Measurements from ENCODE around the gene CBARP. TPM values are rescaled to one million over a fixed set of nuclear protein-coding genes. Genes with fewer than 3 reads are reported as not detected.

Gene CBARP
- total RNA-seq, 1 experiment from 2014 or later, result 1.9 TPM

DNA sequence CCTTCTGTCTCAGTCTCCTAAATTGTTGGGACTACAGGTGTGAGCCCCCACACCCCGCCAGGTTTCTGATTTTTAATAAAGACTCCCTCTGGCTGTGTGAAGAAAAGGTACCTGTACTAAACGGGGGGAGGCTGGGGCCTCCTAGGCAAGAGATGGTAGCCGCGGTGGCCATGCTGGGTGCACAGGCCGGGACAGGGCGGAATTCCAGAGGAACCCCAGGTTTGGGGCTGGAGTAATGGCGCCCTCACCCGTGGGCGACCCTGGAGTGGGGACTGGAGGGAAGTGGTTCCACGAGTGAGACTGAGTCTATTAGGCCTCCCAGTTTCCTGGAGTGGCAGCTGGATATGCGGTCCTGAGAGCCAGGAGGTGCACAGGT lies 1.6 kb upstream of the CBARP start:
- ChIA-PET POLR2A (ENCODE audit: unreplicated experiment) (no interaction called here), CTCF (no interaction called here)
- no peaks in the 10 kb centered on the region for H4K20me1 ChIP-seq (ENCODE audit: insufficient read depth)
- no peak overlapping the region for H2AFZ ChIP-seq
- H3K9me3 ChIP-seq (ENCODE audit: insufficient read depth, low read depth), result no peaks in the 10 kb centered on the region
- intact Hi-C loops (cut with micrococcal nuclease; ENCODE audit: unreplicated experiment), result no loop called here
- TF ChIP-seq, protein P1, sequence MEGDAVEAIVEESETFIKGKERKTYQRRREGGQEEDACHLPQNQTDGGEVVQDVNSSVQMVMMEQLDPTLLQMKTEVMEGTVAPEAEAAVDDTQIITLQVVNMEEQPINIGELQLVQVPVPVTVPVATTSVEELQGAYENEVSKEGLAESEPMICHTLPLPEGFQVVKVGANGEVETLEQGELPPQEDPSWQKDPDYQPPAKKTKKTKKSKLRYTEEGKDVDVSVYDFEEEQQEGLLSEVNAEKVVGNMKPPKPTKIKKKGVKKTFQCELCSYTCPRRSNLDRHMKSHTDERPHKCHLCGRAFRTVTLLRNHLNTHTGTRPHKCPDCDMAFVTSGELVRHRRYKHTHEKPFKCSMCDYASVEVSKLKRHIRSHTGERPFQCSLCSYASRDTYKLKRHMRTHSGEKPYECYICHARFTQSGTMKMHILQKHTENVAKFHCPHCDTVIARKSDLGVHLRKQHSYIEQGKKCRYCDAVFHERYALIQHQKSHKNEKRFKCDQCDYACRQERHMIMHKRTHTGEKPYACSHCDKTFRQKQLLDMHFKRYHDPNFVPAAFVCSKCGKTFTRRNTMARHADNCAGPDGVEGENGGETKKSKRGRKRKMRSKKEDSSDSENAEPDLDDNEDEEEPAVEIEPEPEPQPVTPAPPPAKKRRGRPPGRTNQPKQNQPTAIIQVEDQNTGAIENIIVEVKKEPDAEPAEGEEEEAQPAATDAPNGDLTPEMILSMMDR (conservative IDR thresholded peaks at IDR 0.05), result no peak
- no peak for TF ChIP-seq EZH2 (IDR thresholded peaks at IDR 0.05; ENCODE audit: low read depth)
- no peak overlapping the region for H3K27ac ChIP-seq
- no peaks in the 10 kb centered on the region for H3K9me2 ChIP-seq (ENCODE audit: insufficient read depth)
- BruUV-seq (replicated peaks), result no TSS peak
- no peaks in the 10 kb centered on the region for H3K36me3 ChIP-seq (ENCODE audit: low read depth)
- H3F3A ChIP-seq (ENCODE audit: insufficient read depth, low read depth), result peaks cover 27% of the 10 kb centered on the region; the same call in 1 of the 2 replicates
- 0 out of 2 replicates have a peak overlapping the region, but pooled peaks have one; percentile 78 for H3K4me2 ChIP-seq
- no peak for DNase-seq
- peaks cover 9% of the 10 kb centered on the region for H3K79me2 ChIP-seq (ENCODE audit: low read depth)
- H3K4me3 ChIP-seq, result no peak overlapping the region
- H3K4me1 ChIP-seq (replicated peaks; ENCODE audit: insufficient read depth), result peaks cover 17% of the 10 kb centered on the region
- H3K27me3 ChIP-seq (ENCODE audit: insufficient read depth, low read depth), result no peaks in the 10 kb centered on the region

DNA sequence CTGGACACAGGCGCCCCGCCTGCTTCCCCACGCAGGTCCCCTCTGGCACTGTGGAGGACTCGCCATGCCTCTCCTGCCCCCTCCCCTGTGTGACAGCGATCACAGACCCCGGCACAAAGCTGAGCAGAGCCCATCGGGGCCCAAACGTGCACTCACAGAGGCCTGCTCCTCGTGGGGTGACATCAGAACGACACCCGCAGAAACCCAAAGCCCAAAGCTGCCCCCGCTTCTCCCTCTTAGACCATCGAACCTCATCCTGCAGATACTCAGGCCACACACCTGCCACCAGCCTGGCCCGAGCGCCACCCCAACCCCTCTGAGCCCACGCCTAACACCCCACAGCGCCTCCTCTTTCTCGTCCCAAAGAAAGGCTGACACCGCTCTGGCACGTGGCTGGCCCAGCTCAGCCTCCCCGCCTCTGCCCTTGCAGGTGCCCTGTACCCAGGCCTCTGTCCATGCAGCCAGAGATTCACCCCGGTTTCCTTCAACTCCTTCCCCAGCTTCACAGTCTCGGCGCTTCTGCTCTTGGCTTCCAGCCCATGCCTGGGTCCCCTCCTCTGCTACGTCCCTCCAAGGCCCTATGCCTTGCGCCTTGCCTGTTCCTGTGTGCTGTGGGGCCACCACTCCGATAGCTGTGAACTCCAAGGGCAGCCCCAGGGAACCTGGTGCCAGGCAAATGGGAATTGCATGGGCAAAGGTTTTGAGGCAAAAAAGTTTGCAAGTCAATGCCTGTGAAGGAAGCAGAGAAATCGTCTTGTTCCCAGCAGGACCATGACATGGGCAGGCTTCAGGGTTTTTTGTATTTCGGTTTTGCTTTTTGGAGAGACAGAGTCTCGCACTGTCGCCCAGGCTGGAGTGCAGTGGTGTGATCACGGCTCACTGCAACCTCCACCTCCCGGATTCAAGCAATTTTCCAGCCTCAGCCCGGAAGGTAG lies 831 bp upstream of the CBARP start:
- H3K27ac ChIP-seq, result no peak overlapping the region
- ChIA-PET POLR2A (ENCODE audit: unreplicated experiment) (no interaction called here), CTCF (no interaction called here)
- peaks cover 27% of the 10 kb centered on the region; the same call in 1 of the 2 replicates for H3F3A ChIP-seq (ENCODE audit: insufficient read depth, low read depth)
- DNase-seq, result no peak
- no peaks in the 10 kb centered on the region for H3K9me3 ChIP-seq (ENCODE audit: insufficient read depth, low read depth)
- intact Hi-C loops (cut with micrococcal nuclease; ENCODE audit: unreplicated experiment), result no loop called here
- no peaks in the 10 kb centered on the region for H3K27me3 ChIP-seq (ENCODE audit: insufficient read depth, low read depth)
- H3K4me2 ChIP-seq, result peak overlapping the region; percentile 53; the same call in 1 of the 2 replicates
- peaks cover 16% of the 10 kb centered on the region for H3K4me1 ChIP-seq (replicated peaks; ENCODE audit: insufficient read depth)
- BruUV-seq (replicated peaks), result no TSS peak
- H2AFZ ChIP-seq, result no peak overlapping the region
- no peak overlapping the region for H3K4me3 ChIP-seq
- peaks cover 9% of the 10 kb centered on the region for H3K79me2 ChIP-seq (ENCODE audit: low read depth)
- TF ChIP-seq, protein P1 (conservative IDR thresholded peaks at IDR 0.05), result no peak
- no peak for TF ChIP-seq EZH2 (IDR thresholded peaks at IDR 0.05; ENCODE audit: low read depth)
- no peaks in the 10 kb centered on the region for H4K20me1 ChIP-seq (ENCODE audit: insufficient read depth)
- no peaks in the 10 kb centered on the region for H3K9me2 ChIP-seq (ENCODE audit: insufficient read depth)
- H3K36me3 ChIP-seq (ENCODE audit: low read depth), result no peaks in the 10 kb centered on the region

DNA sequence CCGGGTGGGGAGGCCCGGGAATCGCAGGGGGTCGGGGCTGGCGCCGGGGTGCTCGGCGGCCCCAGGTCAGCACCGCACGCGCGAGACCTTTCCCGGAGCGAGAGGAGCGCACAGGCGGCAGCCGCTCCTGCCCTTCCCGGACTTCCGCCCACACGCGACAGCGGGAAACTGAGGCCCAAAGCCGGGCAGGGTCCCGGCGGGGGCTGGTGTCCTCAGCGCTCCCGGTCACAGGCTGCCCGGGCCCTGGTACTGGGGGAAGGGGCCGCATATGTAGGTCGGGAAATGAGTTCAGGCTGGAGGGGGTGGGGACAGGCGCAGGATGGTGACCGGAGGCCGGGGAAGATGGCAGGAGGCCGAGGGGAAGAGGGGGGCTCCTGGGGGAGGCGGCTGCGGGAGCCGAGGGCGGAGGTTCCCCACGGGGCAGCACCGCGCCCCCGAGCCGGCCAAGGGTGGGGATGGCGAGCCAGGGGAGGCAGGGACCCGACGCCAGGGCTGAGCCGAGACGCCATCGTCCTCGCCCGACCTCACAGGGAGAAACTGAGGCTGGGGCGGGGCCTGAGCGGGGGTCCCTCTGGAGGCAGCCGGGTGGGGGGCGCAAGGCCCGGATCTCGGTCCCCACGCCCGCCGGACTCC lies 662 bp downstream of the CBARP start:
- ChIA-PET POLR2A (ENCODE audit: unreplicated experiment) (no interaction called here), CTCF (no interaction called here)
- Histone ChIP-seq H3K9me2 (ENCODE audit: insufficient read depth) (no peaks in the 10 kb centered on the region), H3K9me3 (ENCODE audit: insufficient read depth, low read depth) (no peaks in the 10 kb centered on the region), H4K20me1 (ENCODE audit: insufficient read depth) (no peaks in the 10 kb centered on the region), H3K4me3 (peak overlapping the region; percentile 56), H3K36me3 (ENCODE audit: low read depth) (no peaks in the 10 kb centered on the region), H3K4me2 (peak overlapping the region; percentile 76), H3F3A (ENCODE audit: insufficient read depth, low read depth) (peaks cover 25% of the 10 kb centered on the region), H3K79me2 (ENCODE audit: low read depth) (peaks cover 4% of the 10 kb centered on the region; the same call in 1 of the 2 replicates), H3K4me1 (replicated peaks; ENCODE audit: insufficient read depth) (peaks cover 8% of the 10 kb centered on the region), H3K27ac (no peak overlapping the region), H3K27me3 (ENCODE audit: insufficient read depth, low read depth) (no peaks in the 10 kb centered on the region), H2AFZ (no peak overlapping the region)
- intact Hi-C loops (cut with micrococcal nuclease; ENCODE audit: unreplicated experiment), result no loop called here
- DNase-seq, result no peak
- TF ChIP-seq, protein P1 (conservative IDR thresholded peaks at IDR 0.05), result no peak
- TF ChIP-seq EZH2 (IDR thresholded peaks at IDR 0.05; ENCODE audit: low read depth), result no peak
- BruUV-seq (replicated peaks), result no TSS peak

All from PC-9 (cell line).